IMR-90 (cell line): Measurements from ENCODE around the gene SLC22A4. TPM values are rescaled to one million over a fixed set of nuclear protein-coding genes. Genes with fewer than 3 reads are reported as not detected.

Experiments
- ATAC-seq: fragments of 200-7000 bp; cut with Tn5 transposase; 2 replicates; pipeline ENCODE4 v1.9.1; 2020; ENCODE audit warnings: low read depth, mild to moderate bottlenecking, moderate library complexity
- BruUV-seq: library from RNA; stranded (reverse); fragments of 400-500 nt; replicated peaks from 2 replicates; lab custom pipeline; 2021; lab: Mats Ljungman, UMichigan
- CTCF ChIA-PET: fragments of 300-600 bp; formaldehyde crosslinking; extraction: SDS; loops from one replicate; lab custom pipeline; 2021; ENCODE audit warnings: antibody characterized with exemption; lab: Yijun Ruan, JAX
- POLR2A ChIA-PET: fragments of 300-600 bp; sonication (Branson Sonifier 250); formaldehyde crosslinking; loops from one replicate; lab custom pipeline; 2022; ENCODE audit warnings: antibody characterized with exemption; ENCODE audit not compliant: unreplicated experiment; lab: Charles Lee
- DNase-seq: peaks from one replicate; pipeline ENCODE4 v3.0.0; 2013
- H2AFZ ChIP-seq: replicated peaks from 2 replicates; pipeline ENCODE3; 2013; ENCODE audit warnings: low read length, mild to moderate bottlenecking; ENCODE audit not compliant: poor library complexity
- H2AK5ac ChIP-seq: 2 replicates; pipeline ENCODE4 v1.6.1; 2013; ENCODE audit warnings: low read depth, low read length, inconsistent platforms
- H2AK9ac ChIP-seq: replicated peaks from 2 replicates; pipeline ENCODE3; 2013; ENCODE audit warnings: mild to moderate bottlenecking, low read depth, low read length, moderate library complexity; ENCODE audit not compliant: poor library complexity
- H2BK120ac ChIP-seq: 2 replicates; pipeline ENCODE4 v1.6.1; 2013; ENCODE audit warnings: low read depth, low read length, inconsistent platforms
- H2BK15ac ChIP-seq: 3 replicates; pipeline ENCODE4 v1.6.1; 2013; ENCODE audit warnings: low read depth, low read length, inconsistent platforms
- H2BK20ac ChIP-seq: 2 replicates; pipeline ENCODE4 v1.6.1; 2013; ENCODE audit warnings: low read depth, mild to moderate bottlenecking, inconsistent platforms, low read length, moderate library complexity
- H2BK5ac ChIP-seq: 2 replicates; pipeline ENCODE4 v1.6.1; 2013; ENCODE audit warnings: mild to moderate bottlenecking, low read depth, low read length, inconsistent platforms; ENCODE audit not compliant: poor library complexity, severe bottlenecking
- H3K14ac ChIP-seq: replicated peaks from 2 replicates; pipeline ENCODE4 v1.6.1; 2013; ENCODE audit warnings: low read depth, low read length, inconsistent platforms
- H3K18ac ChIP-seq: 2 replicates; pipeline ENCODE4 v1.6.1; 2013; ENCODE audit warnings: low read depth, low read length, control low read depth
- H3K23ac ChIP-seq: 2 replicates; pipeline ENCODE4 v1.6.1; 2013; ENCODE audit warnings: low read depth, low read length, inconsistent platforms
- H3K27ac ChIP-seq: 2 replicates; pipeline ENCODE4 v1.5.1; 2013; ENCODE audit warnings: mild to moderate bottlenecking, control low read depth, low read length; ENCODE audit not compliant: insufficient read depth
- H3K27me3 ChIP-seq: 2 replicates; pipeline ENCODE4 v1.6.1; 2013; ENCODE audit warnings: low read length; ENCODE audit not compliant: control insufficient read depth, insufficient read depth
- H3K36me3 ChIP-seq: 2 replicates; pipeline ENCODE4 v1.6.1; 2013; ENCODE audit warnings: low read length, mixed read lengths; ENCODE audit not compliant: control insufficient read depth, insufficient read depth
- H3K4ac ChIP-seq: 2 replicates; pipeline ENCODE4 v1.6.1; 2013; ENCODE audit warnings: low read depth, low read length, inconsistent platforms
- H3K4me1 ChIP-seq: 2 replicates; pipeline ENCODE4 v1.6.1; 2013; ENCODE audit warnings: low read length, mixed read lengths; ENCODE audit not compliant: control insufficient read depth, insufficient read depth
- H3K4me2 ChIP-seq: 2 replicates; pipeline ENCODE4 v1.6.1; 2013; ENCODE audit warnings: low read depth, mild to moderate bottlenecking, control low read depth, low read length, moderate library complexity
- H3K4me3 ChIP-seq: 2 replicates; pipeline ENCODE4 v1.5.1; 2013; ENCODE audit warnings: low read depth, mild to moderate bottlenecking, control low read depth, low read length, moderate library complexity; ENCODE audit not compliant: insufficient read depth
- H3K56ac ChIP-seq: 2 replicates; pipeline ENCODE4 v1.6.1; 2013; ENCODE audit warnings: low read length, inconsistent platforms; ENCODE audit not compliant: insufficient read depth; ENCODE audit errors: extremely low read depth
- H3K79me1 ChIP-seq, 2 experiments: 2 replicates each; pipeline ENCODE4 v1.6.1; 2013; ENCODE audit warnings: low read length in 2 of 2, inconsistent platforms in 1 of 2, low read depth in 1 of 2
- H3K9ac ChIP-seq: 2 replicates; pipeline ENCODE4 v1.6.1; 2013; ENCODE audit warnings: low read depth, low read length, control low read depth
- H3K9me1 ChIP-seq: 2 replicates; pipeline ENCODE4 v1.6.1; 2013; ENCODE audit warnings: low read length, inconsistent platforms; ENCODE audit not compliant: insufficient read depth
- H3K9me3 ChIP-seq: 2 replicates; pipeline ENCODE4 v1.6.1; 2013; ENCODE audit warnings: low read length; ENCODE audit not compliant: control insufficient read depth, insufficient read depth
- H4K20me1 ChIP-seq: 2 replicates; pipeline ENCODE4 v1.6.1; 2013; ENCODE audit warnings: low read length, inconsistent platforms; ENCODE audit not compliant: insufficient read depth
- H4K5ac ChIP-seq: 2 replicates; pipeline ENCODE4 v1.6.1; 2013; ENCODE audit warnings: mild to moderate bottlenecking, low read depth, low read length, control low read depth
- H4K8ac ChIP-seq, 2 experiments: 2 replicates each; pipeline ENCODE4 v1.6.1; 2013; ENCODE audit warnings: low read depth in 2 of 2, low read length in 2 of 2, control low read depth in 1 of 2, inconsistent platforms in 1 of 2
- H4K91ac ChIP-seq: 2 replicates; pipeline ENCODE4 v1.6.1; 2013; ENCODE audit warnings: low read depth, low read length, inconsistent platforms; ENCODE audit not compliant: insufficient read depth
- BHLHE40 ChIP-seq: fragments of 150-350 bp; IDR thresholded peaks from 2 replicates; pipeline ENCODE4 v1.6.1; 2016; ENCODE audit warnings: mild to moderate bottlenecking, low read depth, low read length
- CEBPB ChIP-seq: IDR thresholded peaks from 2 replicates; pipeline ENCODE4 v1.6.1; 2012; ENCODE audit warnings: low read depth, low read length, improper control_type of control experiment
- CTCF ChIP-seq: conservative IDR thresholded peaks from 2 replicates; pipeline ENCODE4 v1.5.1; 2012; ENCODE audit warnings: mild to moderate bottlenecking, low read depth, low read length, improper control_type of control experiment
- ELK1 ChIP-seq: fragments of 150-350 bp; IDR thresholded peaks from 2 replicates; pipeline ENCODE4 v1.6.1; 2016; ENCODE audit warnings: low read depth, mild to moderate bottlenecking, low read length, moderate library complexity, borderline replicate concordance
- FOS ChIP-seq: fragments of 150-350 bp; IDR thresholded peaks from 2 replicates; pipeline ENCODE4 v1.6.1; 2016; ENCODE audit warnings: low read depth, low read length
- MAZ ChIP-seq: IDR thresholded peaks from 2 replicates; pipeline ENCODE4 v1.6.1; 2012; ENCODE audit warnings: low read depth, mild to moderate bottlenecking, low read length, improper control_type of control experiment, moderate library complexity, borderline replicate concordance
- MXI1 ChIP-seq: IDR thresholded peaks from 2 replicates; pipeline ENCODE4 v1.6.1; 2012; ENCODE audit warnings: low read depth, mild to moderate bottlenecking, low read length, moderate library complexity, borderline replicate concordance
- NFE2L2 ChIP-seq: fragments of 150-350 bp; IDR thresholded peaks from 2 replicates; pipeline ENCODE4 v1.6.1; 2016; ENCODE audit warnings: low read depth, mild to moderate bottlenecking, low read length
- POLR2A ChIP-seq: IDR thresholded peaks from 2 replicates; pipeline ENCODE4 v1.6.1; 2012; ENCODE audit warnings: mild to moderate bottlenecking, low read depth, low read length
- RAD21 ChIP-seq: IDR thresholded peaks from 2 replicates; pipeline ENCODE4 v1.6.1; 2012; ENCODE audit warnings: low read length, improper control_type of control experiment
- RCOR1 ChIP-seq: IDR thresholded peaks from 2 replicates; pipeline ENCODE4 v1.6.1; 2012; ENCODE audit warnings: mild to moderate bottlenecking, low read length, improper control_type of control experiment; ENCODE audit not compliant: insufficient replicate concordance
- RFX5 ChIP-seq: IDR thresholded peaks from 2 replicates; pipeline ENCODE4 v1.8.0; 2012; ENCODE audit warnings: low read depth, mild to moderate bottlenecking, low read length, moderate library complexity
- USF2 ChIP-seq: fragments of 150-350 bp; IDR thresholded peaks from 2 replicates; pipeline ENCODE4 v1.6.1; 2017; ENCODE audit warnings: mild to moderate bottlenecking, antibody characterized with exemption, low read length, low read depth
- WGBS, 2 experiments: methylation state at CpG; one replicate each; pipeline versions ENCODE4 v1.1.5 to v1.1.7; 2013; ENCODE audit warnings: missing lambda C conversion rate in 2 of 2; ENCODE audit not compliant: insufficient read length in 1 of 2; ENCODE audit errors: extremely low coverage in 2 of 2; 5-methylcytosine and 5-hydroxymethylcytosine counted together
- dilution Hi-C: fragments of 300-500 bp; cut with HindIII; formaldehyde crosslinking; loops from one replicate; pipeline ENCODE4 v1.14.3; 2018; ENCODE audit warnings: low sequenced_read_pairs; ENCODE audit not compliant: unreplicated experiment
- in situ Hi-C: fragments of 300-500 bp; cut with MboI; formaldehyde crosslinking; loops from 3 replicates; pipeline ENCODE4 v1.14.3; 2019; ENCODE audit warnings: low sequenced_read_pairs, inconsistent platforms, mixed read lengths
- intact Hi-C: fragments of 100-400 bp; cut with micrococcal nuclease; formaldehyde crosslinking; loops from 2 replicates; pipeline ENCODE4 v1.10.0; 2022
- polyA plus RNA-seq, 3 experiments: library from polyadenylated mRNA; depleted of rRNA; stranded (reverse); fragments of >200 nt; gene quantifications; 2 replicates each; pipeline ENCODE4 v1.2.3, GENCODE V29; 2012; ENCODE audit warnings: low replicate concordance in 1 of 3
- total RNA-seq: library from RNA; depleted of rRNA; stranded (reverse); fragments of >200 nt; gene quantifications from 2 replicates; pipeline ENCODE4 v1.2.3, GENCODE V29; 2012

Gene SLC22A4
- total and polyA plus RNA-seq, 2 of the 4 experiments (the other 2 are of a cell fraction), result 2.6 to 3.2 TPM

- POLR2A ChIA-PET, result no interaction called here
- H3K56ac ChIP-seq, result peak overlapping the region; percentile 96
- H3K79me1 ChIP-seq, result peaks cover 16 to 61% of the 10 kb centered on the region in 2 experiments; a peak in 3 of 4 replicates
- peak overlapping the region; percentile 97 for H2AK9ac ChIP-seq
- intact Hi-C loops (loop anchor here (5.0 kb wide), 1 partner anchor 66 kb away; no protein-coding TSS in a partner anchor), dilution Hi-C loops (no loop called here), in situ Hi-C loops (no loop called here)
- CTCF ChIA-PET, result interaction anchor here (1.6 kb wide), 1 partner anchor 20 kb away, joined by 4 read pairs; no protein-coding TSS in a partner anchor
- peaks cover 39% of the 10 kb centered on the region for H3K4me1 ChIP-seq
- H2AFZ ChIP-seq, result peak overlapping the region; percentile 92
- peak overlapping the region; percentile 59 to 69 for H4K8ac ChIP-seq
- H3K4ac ChIP-seq, result peak overlapping the region; percentile 92
- ATAC-seq, result peak; percentile 29
- peak overlapping the region; percentile 91 for H3K23ac ChIP-seq
- peak overlapping the region; percentile 97 for H2BK5ac ChIP-seq
- H3K9me3 ChIP-seq, result no peaks in the 10 kb centered on the region
- peak overlapping the region; percentile 53 for H2BK20ac ChIP-seq
- DNase-seq, result peak; percentile 61
- H3K18ac ChIP-seq, result peak overlapping the region; percentile 25
- H2BK120ac ChIP-seq, result peak overlapping the region; percentile 71
- H3K36me3 ChIP-seq, result peaks cover 10% of the 10 kb centered on the region
- H2AK5ac ChIP-seq, result peak overlapping the region; percentile 94
- peak overlapping the region; percentile 25 for H4K5ac ChIP-seq
- peak overlapping the region; percentile 83 for H4K91ac ChIP-seq
- H3K14ac ChIP-seq, result peak overlapping the region; percentile 92
- BruUV-seq, result no TSS peak
- WGBS, 2 experiments, result no CpG with 5 or more reads among the region's 19 CpGs
- peak overlapping the region; percentile 92 for H3K4me3 ChIP-seq
- H3K4me2 ChIP-seq, result peak overlapping the region; percentile 79
- H3K9ac ChIP-seq, result peak overlapping the region; percentile 81
- H3K27ac ChIP-seq, result peak overlapping the region; percentile 97
- H3K27me3 ChIP-seq, result no peaks in the 10 kb centered on the region
- H2BK15ac ChIP-seq, result peak overlapping the region; percentile 76; the same call in 1 of the 3 replicates
- H4K20me1 ChIP-seq, result peaks cover 36% of the 10 kb centered on the region
- H3K9me1 ChIP-seq, result peaks cover 35% of the 10 kb centered on the region
- TF ChIP-seq RAD21, result 0 out of 2 replicates have a peak, but pooled peaks have one; percentile 7
- TF ChIP-seq FOS, result peak; percentile 33; the same call in 1 of the 2 replicates
- TF ChIP-seq CEBPB, result no peak
- peak; percentile 75 for TF ChIP-seq POLR2A
- no peak for TF ChIP-seq RFX5
- no peak for TF ChIP-seq NFE2L2
- TF ChIP-seq RCOR1, result no peak
- no peak for TF ChIP-seq ELK1
- peak; percentile 43; the same call in 1 of the 2 replicates for TF ChIP-seq MXI1
- no peak for TF ChIP-seq USF2
- no peak; the same call in 1 of the 2 replicates for TF ChIP-seq MAZ
- TF ChIP-seq BHLHE40, result no peak
- TF ChIP-seq CTCF, result no peak
These were observed 35.8 kb upstream of the SLC22A4 start for GRCh38 chr5:132258102-132259068.
